ENCODE measurements around the gene FASN.

DNA sequence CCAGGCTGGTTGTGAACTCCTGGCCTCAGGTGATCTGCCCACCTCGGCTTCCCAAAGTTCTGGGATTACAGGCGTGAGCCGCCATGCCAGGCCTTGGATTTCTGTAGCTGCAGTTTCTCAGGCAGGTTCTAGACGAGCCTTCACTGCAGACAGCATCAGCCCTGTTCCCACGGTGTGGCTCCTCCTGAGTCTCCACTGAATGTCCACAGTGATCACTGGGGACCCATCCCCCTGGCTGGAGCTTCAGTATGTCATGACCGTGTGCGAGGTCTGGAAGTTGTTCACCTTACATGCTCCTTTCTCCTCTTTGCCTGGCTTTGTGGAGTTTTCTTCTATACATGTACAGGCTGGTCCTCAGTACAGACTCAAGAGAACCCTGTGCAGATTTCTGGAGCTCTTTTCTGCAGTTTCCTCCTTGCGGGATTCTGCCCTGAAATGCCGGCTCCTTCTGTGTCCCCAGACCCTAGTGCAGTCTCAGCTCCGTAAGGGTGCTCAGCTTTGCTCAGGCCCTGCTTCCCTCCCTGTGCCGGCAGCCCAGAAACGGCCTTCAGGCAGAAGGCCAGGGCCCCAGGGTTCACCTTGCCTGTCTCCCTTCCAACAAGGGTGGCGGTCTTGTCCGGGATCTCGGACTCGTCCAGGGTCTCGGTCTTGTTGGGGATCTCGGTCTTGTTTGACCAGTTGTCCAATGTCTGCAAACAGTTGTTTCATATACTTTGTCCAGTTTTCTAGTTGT lies 14.3 kb upstream of the FASN start:
- TF ChIP-seq GATA2 (IDR thresholded peaks at IDR 0.05; ENCODE audit: low read depth, low read length) (no peak), GATA3 (IDR thresholded peaks at IDR 0.05; ENCODE audit: low read depth, low read length) (no peak)
